Body of pancreas (tissue), 4 donors: Measurements from ENCODE around the gene ABR.

ENCODE experiments used
- CTCF ChIP-seq, 7 experiments: fragments of 450-650 bp in 4 of 7; fragments of 200-600 bp in 3 of 7; sonication (generic) in 3 of 7; IDR thresholded peaks; one replicate each; pipeline ENCODE4 v1.5.1; 2016 to 2019; ENCODE audit warnings: antibody characterized with exemption in 7 of 7
- POLR2A ChIP-seq, 3 donors: fragments of 450-650 bp; IDR thresholded peaks; one replicate each; pipeline ENCODE4 v1.6.1; 2016; ENCODE audit warnings: antibody characterized with exemption in 3 of 3, mild to moderate bottlenecking in 2 of 3

GRCh38 chr17:1192911-1193699 lies 13.3 kb upstream of the ABR start:
- no peak for TF ChIP-seq CTCF (IDR thresholded peaks at IDR 0.05)
- TF ChIP-seq POLR2A (IDR thresholded peaks at IDR 0.05): no peak
